Tibial artery (tissue), 4 donors: ENCODE data around the gene LIMK2.
A peak's percentile ranks its signal among the peaks of the same experiment; 100 is the strongest.

ENCODE experiments used
- DNase-seq, 2 donors: peaks; one replicate each; pipeline ENCODE4 v3.0.0-alpha.2; 2019
- H3K27ac ChIP-seq, 2 donors: fragments of 200-600 bp; sonication (generic) in 1 of 2; 1 replicate in 1 of 2; 2 replicates in 1 of 2; pipeline ENCODE4 v1.5.1; 2018 to 2019; ENCODE audit warnings: mild to moderate bottlenecking in 1 of 2
- H3K27me3 ChIP-seq, 2 donors: fragments of 200-600 bp; sonication (generic) in 1 of 2; one replicate each; pipeline versions ENCODE4 v1.5.1 to v1.6.0; 2016 to 2019
- H3K36me3 ChIP-seq, 3 donors: fragments of 200-600 bp; sonication (generic) in 2 of 3; one replicate each; pipeline ENCODE4 v1.5.1; 2016 to 2019; ENCODE audit warnings: mild to moderate bottlenecking in 2 of 3
- H3K4me1 ChIP-seq, 4 donors: fragments of 200-600 bp; sonication (generic) in 2 of 4; 1 replicate in 3 of 4; 2 replicates in 1 of 4; pipeline ENCODE4 v1.5.1; 2016 to 2019
- H3K4me3 ChIP-seq, 2 donors: fragments of 200-600 bp; sonication (generic) in 1 of 2; 1 replicate in 1 of 2; 2 replicates in 1 of 2; pipeline ENCODE4 v1.5.1; 2018 to 2019; ENCODE audit warnings: mild to moderate bottlenecking in 2 of 2
- H3K9me3 ChIP-seq, 3 donors: fragments of 200-600 bp; sonication (generic) in 1 of 3; one replicate each; pipeline ENCODE4 v1.5.1; 2016 to 2019
- CTCF ChIP-seq, 2 experiments: fragments of 200-600 bp in 1 of 2; fragments of 450-650 bp in 1 of 2; IDR thresholded peaks; one replicate each; pipeline ENCODE4 v1.5.1; 2017 to 2019; ENCODE audit warnings: antibody characterized with exemption in 2 of 2, mild to moderate bottlenecking in 1 of 2, moderate library complexity in 1 of 2
- intact Hi-C: fragments of 100-400 bp; cut with DNase I; formaldehyde crosslinking; loops from one replicate; pipeline ENCODE4 v1.15.0; 2023; ENCODE audit warnings: low total_unique reads

LIMK2 gene

GRCh38 chr22:31290494-31291471 is 78.7 kb downstream of the LIMK2 start:
- TF ChIP-seq CTCF (IDR thresholded peaks at IDR 0.05): no peak
- intact Hi-C loops: loop anchor here (5.0 to 10.0 kb wide), 2 partner anchors 54 to 1303 kb away; partner anchors contain the start of gene PATZ1
- H3K36me3 ChIP-seq: peaks cover 28 to 40% (median 31%) of the 10 kb centered on the region in 3 donors
- no peaks in the 10 kb centered on the region for H3K9me3 ChIP-seq
- DNase-seq: peak; percentile 96 to 97
- peak overlapping the region; percentile 66 to 85 for H3K4me3 ChIP-seq
- no peaks in the 10 kb centered on the region for H3K27me3 ChIP-seq
- peaks cover 0 to 53% (median 31%) of the 10 kb centered on the region in 4 donors for H3K4me1 ChIP-seq
- peak overlapping the region; percentile 85 to 95 for H3K27ac ChIP-seq

- Histone ChIP-seq H3K27ac (peak overlapping the region; percentile 85 to 95), H3K4me1 (peaks cover 0 to 62% (median 33%) of the 10 kb centered on the region in 4 donors), H3K36me3 (peaks cover 23 to 31% (median 26%) of the 10 kb centered on the region in 3 donors), H3K27me3 (no peaks in the 10 kb centered on the region), H3K9me3 (no peaks in the 10 kb centered on the region), H3K4me3 (peak overlapping the region; percentile 66 to 85)
- intact Hi-C loops: loop anchor here (5.0 to 10.0 kb wide), 2 partner anchors 53 to 1304 kb away; partner anchors contain the start of gene PATZ1
- no peak for TF ChIP-seq CTCF (IDR thresholded peaks at IDR 0.05)
- no peak for DNase-seq
Observed at GRCh38 chr22:31291481-31292235, 79.6 kb downstream of the LIMK2 start.

- Histone ChIP-seq H3K9me3 (no peaks in the 10 kb centered on the region), H3K4me3 (peak within 1 kb of the TSS; percentile 66 to 85), H3K27ac (peak within 1 kb of the TSS; percentile 85 to 95), H3K4me1 (peaks cover 0 to 69% (median 35%) of the 10 kb centered on the region in 4 donors), H3K36me3 (peaks cover 21 to 24% (median 23%) of the 10 kb centered on the region in 3 donors), H3K27me3 (no peaks in the 10 kb centered on the region)
- DNase-seq: peak; percentile 92
- peak; percentile 48 for TF ChIP-seq CTCF (IDR thresholded peaks at IDR 0.05)
- intact Hi-C loops: loop anchor here (5.0 to 10.0 kb wide), 2 partner anchors 52 to 1305 kb away; partner anchors contain the start of gene PATZ1
Observed at GRCh38 chr22:31292236-31292989, 80.3 kb downstream of the LIMK2 start, which contains the start of gene PIK3IP1. Gene PIK3IP1 (minus strand): TSS chr22:31292488. CDS start chr22:31292344, 144 bp downstream.

- H3K9me3 ChIP-seq: no peaks in the 10 kb centered on the region
- DNase-seq: no peak
- no peaks in the 10 kb centered on the region for H3K36me3 ChIP-seq
- H3K4me3 ChIP-seq: no peak overlapping the region
- H3K27me3 ChIP-seq: no peaks in the 10 kb centered on the region
- TF ChIP-seq CTCF (IDR thresholded peaks at IDR 0.05): no peak
- peak overlapping the region; percentile 48 to 61 for H3K27ac ChIP-seq
- intact Hi-C loops: loop anchor here (10.0 kb wide), 1 partner anchor 49 kb away; the partner anchor contains the start of gene PATZ1
- H3K4me1 ChIP-seq: peaks cover 0 to 46% (median 19%) of the 10 kb centered on the region in 4 donors
Observed at GRCh38 chr22:31295360-31295759, 83.3 kb downstream of the LIMK2 start.
